ENCODE measurements around the gene SMAD5. TPM values are rescaled to one million over a fixed set of nuclear protein-coding genes. Genes with fewer than 3 reads are reported as not detected.

SMAD5 gene
- total and polyA plus RNA-seq, 2 of the 8 experiments (the other 6 are each of a cell fraction or from before 2014, with no cell fraction given) = 30.2 to 60.5 TPM

DNA sequence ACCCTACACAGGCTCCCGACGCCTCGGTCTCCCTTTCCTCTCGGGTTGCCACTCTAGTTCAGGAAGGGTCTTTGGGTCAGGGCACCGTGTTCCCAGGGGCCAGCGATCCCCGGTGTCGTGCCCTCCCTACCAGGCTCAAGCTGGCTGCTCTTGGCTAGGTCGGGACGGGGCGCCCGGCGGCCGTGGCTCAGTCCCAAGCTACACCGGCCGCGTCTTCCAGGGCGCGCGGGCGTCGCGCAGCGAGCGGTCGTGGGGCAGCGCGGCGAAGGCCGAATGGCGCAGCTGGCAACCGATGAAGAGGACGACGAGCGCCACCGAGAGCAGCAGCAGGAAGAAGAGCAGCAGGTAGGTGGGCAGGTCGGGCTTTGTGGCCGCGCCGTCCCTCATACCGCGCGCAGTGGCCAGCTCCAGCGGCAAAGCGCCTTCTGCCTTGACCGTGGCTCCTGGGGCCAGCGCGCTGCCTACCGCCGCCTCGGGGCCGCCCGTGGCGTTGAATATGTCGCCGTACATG, 59.4 kb downstream of the SMAD5 start (continued):
- TF ChIP-seq RBBP5 (IDR thresholded peaks at IDR 0.05; ENCODE audit: borderline replicate concordance, low read depth, low read length) (no peak; the same call in 1 of the 2 replicates), SUZ12 (IDR thresholded peaks at IDR 0.05; ENCODE audit: low read length) (peak; percentile 98), KDM4A (IDR thresholded peaks at IDR 0.05; ENCODE audit: low read depth, low read length, severe bottlenecking) (peak; percentile 88), YY1 (IDR thresholded peaks at IDR 0.05; ENCODE audit: low read depth, low read length) (no peak), CBX5 (IDR thresholded peaks at IDR 0.05; ENCODE audit: low read depth, low read length) (no peak), SP1 (IDR thresholded peaks at IDR 0.05; ENCODE audit: low read depth, low read length) (no peak), TEAD4 (IDR thresholded peaks at IDR 0.05; ENCODE audit: low read depth, low read length) (no peak), RAD21 (IDR thresholded peaks at IDR 0.05 in 1 of 2, conservative IDR thresholded peaks at IDR 0.05 in 1 of 2; ENCODE audit: low read depth in 2 of 2, low read length in 2 of 2) (no peak), ASH2L (IDR thresholded peaks at IDR 0.05; ENCODE audit: low read length) (peak; percentile 23)
- TF ChIP-seq, protein P1, sequence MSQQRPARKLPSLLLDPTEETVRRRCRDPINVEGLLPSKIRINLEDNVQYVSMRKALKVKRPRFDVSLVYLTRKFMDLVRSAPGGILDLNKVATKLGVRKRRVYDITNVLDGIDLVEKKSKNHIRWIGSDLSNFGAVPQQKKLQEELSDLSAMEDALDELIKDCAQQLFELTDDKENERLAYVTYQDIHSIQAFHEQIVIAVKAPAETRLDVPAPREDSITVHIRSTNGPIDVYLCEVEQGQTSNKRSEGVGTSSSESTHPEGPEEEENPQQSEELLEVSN (IDR thresholded peaks at IDR 0.05) = no peak
- TF ChIP-seq, protein P2, sequence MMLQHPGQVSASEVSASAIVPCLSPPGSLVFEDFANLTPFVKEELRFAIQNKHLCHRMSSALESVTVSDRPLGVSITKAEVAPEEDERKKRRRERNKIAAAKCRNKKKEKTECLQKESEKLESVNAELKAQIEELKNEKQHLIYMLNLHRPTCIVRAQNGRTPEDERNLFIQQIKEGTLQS (IDR thresholded peaks at IDR 0.05; ENCODE audit: insufficient read depth, low read depth, low read length) = no peak

Measured in H1 (cell line).